Activated T-helper 1 cell treated with anti-CD3 and anti-CD28 coated beads, Interleukin-12 subunit alpha, Interleukin-12 subunit beta, Interleukin-2, Interleukin-4 antibody, amounts not matched to agents 30 ng/mL and 10 ng/mL and 1 ng/mL, durations not matched to agents 14 hours and 24 hours and 36 hours (primary cell): ENCODE data around the gene LRIG3. TPM values are rescaled to one million over a fixed set of nuclear protein-coding genes. Genes with fewer than 3 reads are reported as not detected.

Source experiments
- DNase-seq: peaks from one replicate; pipeline ENCODE4 v3.0.0; 2021; ENCODE audit warnings: low spot score
- H3K27ac Mint-ChIP-seq: one replicate; pipeline ENCODE4 v1.8.0; 2021; ENCODE audit warnings: mild to moderate bottlenecking, mixed read lengths
- H3K27me3 Mint-ChIP-seq: one replicate; pipeline ENCODE4 v1.8.0; 2022; ENCODE audit warnings: mild to moderate bottlenecking, moderate library complexity, mixed read lengths; ENCODE audit not compliant: insufficient read depth
- H3K36me3 Mint-ChIP-seq: one replicate; pipeline ENCODE4 v1.8.0; 2021; ENCODE audit warnings: low read depth, mixed read lengths
- H3K4me1 Mint-ChIP-seq: one replicate; pipeline ENCODE4 v1.8.0; 2021; ENCODE audit warnings: low read depth, mixed read lengths
- H3K4me3 Mint-ChIP-seq: one replicate; pipeline ENCODE4 v1.8.0; 2021; ENCODE audit warnings: mild to moderate bottlenecking, moderate library complexity, mixed read lengths
- H3K9me3 Mint-ChIP-seq: one replicate; pipeline ENCODE4 v1.8.0; 2021; ENCODE audit warnings: mixed read lengths
- intact Hi-C: fragments of 100-400 bp; cut with micrococcal nuclease; formaldehyde crosslinking; loops from one replicate; pipeline ENCODE4 v1.15.1; 2024
- total RNA-seq: library from RNA; stranded (reverse); gene quantifications from 2 replicates; pipeline ENCODE4 v1.2.3, GENCODE V29; 2022

Gene LRIG3
- not detected in 2 replicates for total RNA-seq

DNA sequence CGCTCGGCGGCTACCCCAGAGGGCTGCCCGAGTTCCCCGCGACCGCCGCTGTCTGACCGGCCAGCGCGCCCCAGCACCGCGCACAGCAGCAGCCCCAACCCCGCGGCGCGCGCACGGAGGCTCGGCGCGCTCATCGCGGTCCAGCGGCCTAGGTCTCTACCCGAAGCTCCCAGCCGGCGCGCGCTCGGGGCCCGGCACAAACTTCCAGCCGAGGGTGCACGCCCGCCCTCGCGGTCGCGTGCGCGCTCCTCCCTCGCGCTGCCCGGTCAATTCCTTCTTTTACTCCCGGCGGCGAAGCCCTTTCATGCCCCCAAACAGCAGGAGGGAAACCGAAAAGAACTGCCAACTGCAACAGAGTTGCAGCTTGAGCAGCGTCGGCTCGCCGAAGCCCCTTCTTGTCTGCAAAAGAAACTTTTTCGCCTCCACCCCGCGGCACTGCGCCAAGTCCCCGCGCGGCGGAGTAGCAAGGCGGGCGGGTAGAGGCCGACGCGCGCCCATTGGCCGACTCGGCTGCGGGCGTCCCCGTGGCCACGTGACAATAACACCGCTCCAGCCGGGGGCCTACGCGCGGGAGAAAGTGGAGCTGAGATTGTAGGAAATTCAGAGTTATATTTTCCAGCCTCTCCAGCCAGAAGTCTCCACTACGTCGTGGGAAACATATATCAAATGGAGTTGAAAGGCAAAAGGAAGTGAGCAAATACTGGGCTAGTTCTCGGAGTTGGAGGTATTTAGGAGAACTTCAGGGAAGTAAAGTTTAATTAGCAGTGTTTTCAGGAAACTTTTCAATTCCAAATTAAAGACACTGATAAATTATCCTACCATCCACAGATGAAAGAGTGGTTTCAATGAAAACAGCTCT, at the start of gene LRIG3:
Gene LRIG3, minus strand, starts transcription at position 403 of the 859 bp plus-strand sequence. Its CDS starts 269 bp downstream, at position 134.
- peaks cover 32% of the 10 kb centered on the region for H3K27me3 Mint-ChIP-seq
- no peaks in the 10 kb centered on the region for H3K36me3 Mint-ChIP-seq
- peaks cover 4% of the 10 kb centered on the region for H3K9me3 Mint-ChIP-seq
- peak within 1 kb of the TSS; percentile 66 for H3K4me3 Mint-ChIP-seq
- peaks cover 5% of the 10 kb centered on the region for H3K4me1 Mint-ChIP-seq
- intact Hi-C loops = no loop called here
- H3K27ac Mint-ChIP-seq = no peak within 1 kb of the TSS
- DNase-seq = no peak

- Mint-ChIP-seq H3K4me3 (no peak overlapping the region), H3K27me3 (peaks cover 1% of the 10 kb centered on the region), H3K4me1 (no peaks in the 10 kb centered on the region), H3K9me3 (no peaks in the 10 kb centered on the region), H3K27ac (no peak overlapping the region), H3K36me3 (no peaks in the 10 kb centered on the region)
- intact Hi-C loops = no loop called here
- no peak for DNase-seq
Observed at GRCh38 chr12:58969237-58969636, 48.9 kb upstream of the LRIG3 start.

DNA sequence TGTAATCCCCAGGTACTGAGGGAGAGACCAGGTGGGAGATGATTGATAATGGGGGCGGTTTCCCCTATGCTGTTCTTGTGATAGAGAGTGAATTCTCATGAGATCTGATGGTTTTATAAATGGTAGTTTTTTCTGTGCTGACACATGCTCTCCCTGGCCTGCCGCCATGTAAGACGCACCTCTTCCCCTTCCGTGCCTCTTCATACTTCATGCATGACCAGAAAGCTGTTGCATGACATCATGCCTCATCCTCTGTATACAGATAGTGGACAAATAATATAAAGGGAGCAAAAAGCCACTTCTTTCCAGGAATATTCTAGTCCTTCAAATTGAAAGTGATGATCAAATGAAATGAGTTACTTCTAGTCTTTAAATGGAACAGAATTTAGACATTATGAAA, 47.3 kb upstream of the LRIG3 start:
- no peak overlapping the region for H3K4me3 Mint-ChIP-seq

GRCh38 chr12:58966939-58967338, 46.6 kb upstream of the LRIG3 start:
- H3K4me1 Mint-ChIP-seq = no peaks in the 10 kb centered on the region
- no peak overlapping the region for H3K4me3 Mint-ChIP-seq
- no peak overlapping the region for H3K27ac Mint-ChIP-seq
- H3K9me3 Mint-ChIP-seq = no peaks in the 10 kb centered on the region
- DNase-seq = no peak
- no peaks in the 10 kb centered on the region for H3K36me3 Mint-ChIP-seq
- peaks cover 1% of the 10 kb centered on the region for H3K27me3 Mint-ChIP-seq
- intact Hi-C loops = no loop called here

More for the DNA sequence above, 47.3 kb upstream of the LRIG3 start:
- no peaks in the 10 kb centered on the region for H3K9me3 Mint-ChIP-seq
- H3K36me3 Mint-ChIP-seq = no peaks in the 10 kb centered on the region
- H3K27me3 Mint-ChIP-seq = peaks cover 1% of the 10 kb centered on the region
- DNase-seq = no peak
- no peaks in the 10 kb centered on the region for H3K4me1 Mint-ChIP-seq
- H3K27ac Mint-ChIP-seq = no peak overlapping the region
- intact Hi-C loops = no loop called here

- no peak for DNase-seq
- Mint-ChIP-seq H3K9me3 (no peaks in the 10 kb centered on the region), H3K4me3 (no peak overlapping the region), H3K27ac (no peak overlapping the region), H3K36me3 (no peaks in the 10 kb centered on the region), H3K4me1 (no peaks in the 10 kb centered on the region), H3K27me3 (peaks cover 1% of the 10 kb centered on the region)
- intact Hi-C loops = no loop called here
Observed at GRCh38 chr12:58965568-58965967, 45.3 kb upstream of the LRIG3 start.

- DNase-seq = no peak
- Mint-ChIP-seq H3K9me3 (no peaks in the 10 kb centered on the region), H3K36me3 (no peaks in the 10 kb centered on the region), H3K4me3 (no peak overlapping the region), H3K27me3 (no peaks in the 10 kb centered on the region), H3K27ac (no peak overlapping the region), H3K4me1 (no peaks in the 10 kb centered on the region)
- intact Hi-C loops = no loop called here
Observed at GRCh38 chr12:58963844-58964243, 43.5 kb upstream of the LRIG3 start.

GRCh38 chr12:58961906-58962305, 41.6 kb upstream of the LRIG3 start:
- Mint-ChIP-seq H3K27me3 (no peaks in the 10 kb centered on the region), H3K4me3 (no peak overlapping the region), H3K27ac (no peak overlapping the region), H3K4me1 (no peaks in the 10 kb centered on the region), H3K36me3 (no peaks in the 10 kb centered on the region), H3K9me3 (no peaks in the 10 kb centered on the region)
- no peak for DNase-seq
- intact Hi-C loops = no loop called here

DNA sequence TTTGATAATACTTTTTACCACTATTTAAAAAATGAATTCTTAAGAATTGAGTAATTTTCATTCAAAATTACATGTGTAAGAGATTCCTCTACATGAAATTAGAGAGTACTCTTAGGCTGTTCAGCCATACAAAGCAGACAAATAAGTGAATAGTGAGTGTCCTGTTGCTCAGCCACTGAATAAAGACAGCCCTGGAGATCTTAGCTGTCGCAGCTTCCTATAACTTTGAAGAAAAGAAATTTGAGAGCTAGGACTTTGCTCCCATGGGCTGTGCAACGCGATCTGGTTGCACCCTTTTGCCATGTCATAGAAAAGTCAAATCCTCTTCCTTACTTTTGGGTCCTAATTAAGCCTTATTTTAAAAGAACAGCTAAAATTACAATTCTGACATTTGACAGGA, 40.9 kb upstream of the LRIG3 start:
- no peaks in the 10 kb centered on the region for H3K9me3 Mint-ChIP-seq
- H3K36me3 Mint-ChIP-seq = no peaks in the 10 kb centered on the region
- H3K27me3 Mint-ChIP-seq = no peaks in the 10 kb centered on the region

GRCh38 chr12:58959639-58960300, 39.5 kb upstream of the LRIG3 start:
- Mint-ChIP-seq H3K36me3 (no peaks in the 10 kb centered on the region), H3K27ac (no peak overlapping the region), H3K27me3 (no peaks in the 10 kb centered on the region)

More for the DNA sequence above, 40.9 kb upstream of the LRIG3 start:
- Mint-ChIP-seq H3K4me3 (no peak overlapping the region), H3K27ac (no peak overlapping the region), H3K4me1 (no peaks in the 10 kb centered on the region)
- DNase-seq = no peak
- intact Hi-C loops = no loop called here

DNA sequence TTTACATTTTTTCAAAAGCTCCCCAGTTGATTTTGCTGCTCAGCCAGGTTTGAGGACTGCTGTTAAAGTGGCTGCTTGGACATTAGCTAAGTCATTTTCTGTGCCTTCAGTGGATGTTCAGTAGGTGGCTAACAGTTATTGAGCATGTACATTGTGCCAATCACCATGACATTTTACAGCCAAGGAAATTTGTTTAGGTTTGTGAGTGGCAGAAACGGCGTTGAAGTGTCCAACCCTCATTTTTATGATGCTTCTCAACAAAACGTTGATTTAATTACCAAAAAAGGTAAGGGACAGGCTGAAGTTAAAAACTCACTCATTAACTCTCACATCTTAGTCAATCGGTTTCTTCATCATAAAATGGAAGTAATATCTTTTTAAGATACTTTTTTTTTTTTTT, 37.0 kb upstream of the LRIG3 start:
- Mint-ChIP-seq H3K27ac (no peak overlapping the region), H3K4me3 (no peak overlapping the region), H3K4me1 (no peaks in the 10 kb centered on the region), H3K27me3 (no peaks in the 10 kb centered on the region), H3K36me3 (no peaks in the 10 kb centered on the region), H3K9me3 (no peaks in the 10 kb centered on the region)
- DNase-seq = no peak
- intact Hi-C loops = no loop called here

More at GRCh38 chr12:58959639-58960300, 39.5 kb upstream of the LRIG3 start:
- intact Hi-C loops = no loop called here
- no peak overlapping the region for H3K4me3 Mint-ChIP-seq
- no peak for DNase-seq
- no peaks in the 10 kb centered on the region for H3K4me1 Mint-ChIP-seq
- H3K9me3 Mint-ChIP-seq = no peaks in the 10 kb centered on the region

DNA sequence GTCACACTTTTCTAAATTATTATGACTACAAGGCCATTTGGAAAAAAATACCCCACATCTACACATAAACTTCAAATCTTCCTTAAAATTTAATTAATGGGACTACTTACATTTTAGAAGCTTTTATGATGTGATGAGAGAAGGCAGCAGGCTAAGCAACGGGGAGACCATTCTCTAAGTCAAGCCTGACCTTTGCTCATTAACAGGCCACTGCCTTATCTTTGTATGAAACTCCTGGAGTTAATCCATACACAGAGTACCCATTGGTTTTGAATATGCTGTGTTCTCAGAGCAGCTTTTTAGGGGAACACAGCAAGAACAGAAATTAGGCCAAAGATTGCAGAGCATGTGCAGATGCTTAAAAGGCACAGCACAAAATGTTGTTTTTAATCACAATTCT, 35.5 kb upstream of the LRIG3 start:
- H3K36me3 Mint-ChIP-seq = no peaks in the 10 kb centered on the region
- intact Hi-C loops = no loop called here
- H3K27ac Mint-ChIP-seq = no peak overlapping the region
- DNase-seq = no peak
- H3K27me3 Mint-ChIP-seq = no peaks in the 10 kb centered on the region
- H3K4me1 Mint-ChIP-seq = no peaks in the 10 kb centered on the region
- no peak overlapping the region for H3K4me3 Mint-ChIP-seq
- no peaks in the 10 kb centered on the region for H3K9me3 Mint-ChIP-seq

GRCh38 chr12:58954002-58954401, 33.7 kb upstream of the LRIG3 start:
- Mint-ChIP-seq H3K4me1 (no peaks in the 10 kb centered on the region), H3K27ac (no peak overlapping the region), H3K4me3 (no peak overlapping the region), H3K36me3 (no peaks in the 10 kb centered on the region), H3K27me3 (no peaks in the 10 kb centered on the region), H3K9me3 (no peaks in the 10 kb centered on the region)
- no peak for DNase-seq
- intact Hi-C loops = no loop called here

GRCh38 chr12:58950739-58951100, 30.4 kb upstream of the LRIG3 start:
- Mint-ChIP-seq H3K27me3 (no peaks in the 10 kb centered on the region), H3K9me3 (peaks cover 10% of the 10 kb centered on the region), H3K4me1 (no peaks in the 10 kb centered on the region), H3K27ac (no peak overlapping the region), H3K36me3 (no peaks in the 10 kb centered on the region), H3K4me3 (no peak overlapping the region)
- no peak for DNase-seq
- intact Hi-C loops = no loop called here
